HG03521 (cell line): Measurements from ENCODE around the gene R3HDML.

Experiments
- ATAC-seq: cut with Tn5 transposase; IDR thresholded peaks from one replicate; pipeline ENCODE4 v1.9.1; 2021; ENCODE audit warnings: mild to moderate bottlenecking, moderate library complexity; ENCODE audit not compliant: unreplicated experiment

Gene R3HDML

GRCh38 chr20:44361021-44361420 lies 24.2 kb downstream of the R3HDML start:
- ATAC-seq: no peak

- ATAC-seq: no peak
Observed at GRCh38 chr20:44362466-44362940, 25.7 kb downstream of the R3HDML start.

- no peak for ATAC-seq
Observed at GRCh38 chr20:44364068-44364467, 27.2 kb downstream of the R3HDML start.

- no peak for ATAC-seq
Observed at GRCh38 chr20:44364780-44365179, 27.9 kb downstream of the R3HDML start.

- ATAC-seq: no peak
Observed at GRCh38 chr20:44367746-44368145, 30.9 kb downstream of the R3HDML start.

GRCh38 chr20:44370639-44371218 lies 33.9 kb downstream of the R3HDML start:
- no peak for ATAC-seq

GRCh38 chr20:44382641-44383040 lies 45.8 kb downstream of the R3HDML start:
- ATAC-seq: no peak

- no peak for ATAC-seq
Observed at GRCh38 chr20:44384423-44385027, 47.7 kb downstream of the R3HDML start.

GRCh38 chr20:44388466-44389023 lies 51.7 kb downstream of the R3HDML start:
- no peak for ATAC-seq

GRCh38 chr20:44389871-44390270 lies 53.0 kb downstream of the R3HDML start:
- ATAC-seq: no peak

GRCh38 chr20:44390280-44390679 lies 53.4 kb downstream of the R3HDML start:
- no peak for ATAC-seq

GRCh38 chr20:44392088-44392775 lies 55.4 kb downstream of the R3HDML start:
- ATAC-seq: no peak

GRCh38 chr20:44392776-44393607 lies 56.1 kb downstream of the R3HDML start:
- ATAC-seq: no peak

GRCh38 chr20:44393608-44394451 lies 57.0 kb downstream of the R3HDML start:
- no peak for ATAC-seq

- no peak for ATAC-seq
Observed at GRCh38 chr20:44394452-44394701, 57.5 kb downstream of the R3HDML start.

- no peak for ATAC-seq
Observed at GRCh38 chr20:44394702-44395460, 58.0 kb downstream of the R3HDML start.

GRCh38 chr20:44395461-44396340 lies 58.9 kb downstream of the R3HDML start:
- no peak for ATAC-seq

GRCh38 chr20:44396369-44397130 lies 59.7 kb downstream of the R3HDML start:
- no peak for ATAC-seq
